PC-9 (cell line): ENCODE results near the gene RFX4. TPM values are rescaled to one million over a fixed set of nuclear protein-coding genes. Genes with fewer than 3 reads are reported as not detected.

Source experiments
- BruUV-seq: library from RNA; stranded (reverse); fragments of 400-500 nt; replicated peaks from 2 replicates; lab custom pipeline; 2021; lab: Mats Ljungman, UMichigan
- CTCF ChIA-PET: fragments of 300-600 bp; sonication (Branson Sonifier 250); formaldehyde crosslinking; loops from one replicate; lab custom pipeline; 2022; ENCODE audit warnings: antibody characterized with exemption; lab: Charles Lee
- POLR2A ChIA-PET: fragments of 300-600 bp; sonication (Branson Sonifier 250); formaldehyde crosslinking; loops from one replicate; lab custom pipeline; 2022; ENCODE audit warnings: antibody characterized with exemption; ENCODE audit not compliant: unreplicated experiment; lab: Charles Lee
- DNase-seq, 2 experiments: peaks; one replicate each; pipeline versions ENCODE4 v3.0.0 to v3.0.0-alpha.2; 2015 to 2022; ENCODE audit warnings: mixed read lengths in 1 of 2
- H2AFZ ChIP-seq: fragments of 200-600 bp; sonication (generic); 2 replicates; pipeline ENCODE4 v1.8.1; 2017; ENCODE audit warnings: antibody characterized with exemption
- H3F3A ChIP-seq: fragments of 200-600 bp; sonication (generic); 2 replicates; pipeline ENCODE4 v1.8.1; 2017; ENCODE audit warnings: antibody characterized with exemption, mild to moderate bottlenecking, low read depth; ENCODE audit not compliant: insufficient read depth
- H3K27ac ChIP-seq: fragments of 200-600 bp; sonication (generic); 2 replicates; pipeline ENCODE4 v1.6.1; 2016; ENCODE audit warnings: mixed run types
- H3K27me3 ChIP-seq: fragments of 200-600 bp; sonication (generic); 2 replicates; pipeline ENCODE4 v1.6.1; 2016; ENCODE audit warnings: low read depth, mixed run types; ENCODE audit not compliant: insufficient read depth
- H3K36me3 ChIP-seq: fragments of 200-600 bp; sonication (generic); 2 replicates; pipeline ENCODE4 v1.6.1; 2016; ENCODE audit warnings: low read depth, mixed run types
- H3K4me1 ChIP-seq: fragments of 200-600 bp; sonication (generic); replicated peaks from 2 replicates; pipeline ENCODE4 v1.6.1; 2016; ENCODE audit warnings: mixed run types; ENCODE audit not compliant: insufficient read depth
- H3K4me2 ChIP-seq: fragments of 200-600 bp; sonication (generic); 2 replicates; pipeline ENCODE4 v1.6.1; 2017; ENCODE audit warnings: mixed run types
- H3K4me3 ChIP-seq: fragments of 200-600 bp; sonication (generic); 2 replicates; pipeline ENCODE4 v1.6.1; 2016; ENCODE audit warnings: mixed run types
- H3K79me2 ChIP-seq: fragments of 200-600 bp; sonication (generic); 2 replicates; pipeline ENCODE4 v1.6.1; 2017; ENCODE audit warnings: low read depth, mixed run types
- H3K9me2 ChIP-seq: fragments of 200-600 bp; sonication (generic); 2 replicates; pipeline ENCODE4 v1.8.1; 2017; ENCODE audit warnings: mild to moderate bottlenecking; ENCODE audit not compliant: insufficient read depth
- H3K9me3 ChIP-seq: fragments of 200-600 bp; sonication (generic); 2 replicates; pipeline ENCODE4 v1.8.1; 2016; ENCODE audit warnings: low read depth; ENCODE audit not compliant: insufficient read depth
- H4K20me1 ChIP-seq: fragments of 200-600 bp; sonication (generic); 2 replicates; pipeline ENCODE4 v1.8.1; 2017; ENCODE audit not compliant: insufficient read depth
- CTCF ChIP-seq: fragments of 200-600 bp; sonication (generic); conservative IDR thresholded peaks from 2 replicates; pipeline ENCODE4 v1.6.1; 2017; ENCODE audit warnings: mixed run types, antibody characterized with exemption, mild to moderate bottlenecking, moderate library complexity
- EZH2 ChIP-seq: fragments of 200-600 bp; sonication (generic); IDR thresholded peaks from 2 replicates; pipeline ENCODE4 v1.8.0; 2017; ENCODE audit warnings: antibody characterized with exemption, low read depth
- intact Hi-C: fragments of 100-400 bp; cut with micrococcal nuclease; formaldehyde crosslinking; loops from one replicate; pipeline ENCODE4 v1.10.0; 2022; ENCODE audit not compliant: unreplicated experiment
- total RNA-seq: library from RNA; stranded (reverse); gene quantifications from 2 replicates; pipeline ENCODE4 v1.2.3, GENCODE V29; 2021

RFX4 gene
- total RNA-seq, 1 experiment from 2014 or later: not detected

- Histone ChIP-seq H2AFZ (no peak overlapping the region), H3K79me2 (no peaks in the 10 kb centered on the region), H3K4me3 (no peak overlapping the region), H3K9me2 (no peaks in the 10 kb centered on the region), H3K4me2 (no peak overlapping the region), H3F3A (no peaks in the 10 kb centered on the region), H3K9me3 (no peaks in the 10 kb centered on the region), H3K27ac (no peak overlapping the region), H3K4me1 (no peaks in the 10 kb centered on the region), H3K27me3 (0 out of 2 replicates have a peak, but pooled peaks cover 6% of the 10 kb centered on the region), H4K20me1 (no peaks in the 10 kb centered on the region), H3K36me3 (no peaks in the 10 kb centered on the region)
- DNase-seq: no peak
- BruUV-seq: no TSS peak
- intact Hi-C loops: no loop called here
- CTCF ChIA-PET: no interaction called here
- no peak for TF ChIP-seq EZH2
- no peak for TF ChIP-seq CTCF
- POLR2A ChIA-PET: no interaction called here
Measured at GRCh38 chr12:106573239-106573638, 9.6 kb upstream of the RFX4 start.

- no peak for TF ChIP-seq CTCF
- TF ChIP-seq EZH2: no peak
- BruUV-seq: no TSS peak
- Histone ChIP-seq H3K4me1 (no peaks in the 10 kb centered on the region), H4K20me1 (no peaks in the 10 kb centered on the region), H3K4me3 (no peak overlapping the region), H3F3A (no peaks in the 10 kb centered on the region), H3K36me3 (no peaks in the 10 kb centered on the region), H3K9me3 (no peaks in the 10 kb centered on the region), H3K79me2 (no peaks in the 10 kb centered on the region), H3K9me2 (no peaks in the 10 kb centered on the region), H2AFZ (no peak overlapping the region), H3K27ac (no peak overlapping the region), H3K4me2 (no peak overlapping the region), H3K27me3 (0 out of 2 replicates have a peak, but pooled peaks cover 6% of the 10 kb centered on the region)
- DNase-seq: no peak
- POLR2A ChIA-PET: no interaction called here
- CTCF ChIA-PET: no interaction called here
- intact Hi-C loops: no loop called here
Measured at GRCh38 chr12:106576848-106577247, 6.0 kb upstream of the RFX4 start.

GRCh38 chr12:106580671-106581508 is 1.9 kb upstream of the RFX4 start:
- H3K4me3 ChIP-seq: no peak overlapping the region
- no peaks in the 10 kb centered on the region for H3F3A ChIP-seq
- intact Hi-C loops: no loop called here
- no peaks in the 10 kb centered on the region for H3K36me3 ChIP-seq
- ChIA-PET CTCF (no interaction called here), POLR2A (no interaction called here)
- no peak overlapping the region for H3K4me2 ChIP-seq
- no peak overlapping the region for H2AFZ ChIP-seq
- H3K27ac ChIP-seq: no peak overlapping the region
- no TSS peak for BruUV-seq
- H3K9me2 ChIP-seq: no peaks in the 10 kb centered on the region
- DNase-seq: no peak
- no peaks in the 10 kb centered on the region for H3K9me3 ChIP-seq
- TF ChIP-seq CTCF: no peak
- TF ChIP-seq EZH2: no peak
- no peaks in the 10 kb centered on the region for H4K20me1 ChIP-seq
- H3K27me3 ChIP-seq: peaks cover 39% of the 10 kb centered on the region
- no peaks in the 10 kb centered on the region for H3K79me2 ChIP-seq
- no peaks in the 10 kb centered on the region for H3K4me1 ChIP-seq
